SU-DHL-6 (cell line): ENCODE results near the gene SCLT1.

Experiments
- H2AFZ ChIP-seq: fragments of 200-600 bp; sonication (generic); 2 replicates; pipeline ENCODE4 v1.6.1; 2014; ENCODE audit warnings: low read depth, mild to moderate bottlenecking, moderate library complexity, mixed read lengths, antibody characterized with exemption, low read length; ENCODE audit not compliant: severe bottlenecking
- H3F3A ChIP-seq: fragments of 200-600 bp; shearing (Covaris generic); 2 replicates; pipeline ENCODE4 v1.6.0; 2016; ENCODE audit warnings: antibody characterized with exemption, mild to moderate bottlenecking; ENCODE audit not compliant: insufficient read depth
- H3K27ac ChIP-seq: fragments of 200-600 bp; sonication (generic); 2 replicates; pipeline ENCODE4 v1.5.1; 2016; ENCODE audit warnings: low read depth, mild to moderate bottlenecking, low read length, moderate library complexity, mixed read lengths
- H3K27me3 ChIP-seq: fragments of 200-600 bp; sonication (generic), shearing (Covaris generic); 2 replicates; pipeline ENCODE4 v1.6.0; 2014; ENCODE audit warnings: mild to moderate bottlenecking, low read length
- H3K36me3 ChIP-seq: fragments of 200-600 bp; sonication (generic); 2 replicates; pipeline ENCODE4 v1.6.1; 2014; ENCODE audit warnings: mild to moderate bottlenecking, low read length, mixed read lengths
- H3K4me2 ChIP-seq: fragments of 300-600, 200-600 bp; shearing (Covaris generic), sonication (generic); 2 replicates; pipeline ENCODE4 v1.6.0; 2014; ENCODE audit warnings: low read length, low read depth, mild to moderate bottlenecking; ENCODE audit not compliant: poor library complexity, severe bottlenecking
- H3K4me3 ChIP-seq: fragments of 200-600 bp; sonication (generic); 2 replicates; pipeline ENCODE4 v1.5.1; 2014; ENCODE audit warnings: antibody characterized with exemption, low read length, mild to moderate bottlenecking, mixed read lengths; ENCODE audit not compliant: insufficient read depth, poor library complexity, severe bottlenecking
- H3K79me2 ChIP-seq: fragments of 200-600 bp; sonication (generic); 2 replicates; pipeline ENCODE4 v1.6.1; 2014; ENCODE audit warnings: mild to moderate bottlenecking, low read length, moderate library complexity; ENCODE audit not compliant: insufficient read depth
- H3K9ac ChIP-seq: fragments of 200-600 bp; sonication (generic); 2 replicates; pipeline ENCODE4 v1.7.0; 2014; ENCODE audit warnings: mild to moderate bottlenecking, low read length
- H3K9me2 ChIP-seq: fragments of 200-600 bp; sonication (generic); replicated peaks from 2 replicates; pipeline ENCODE4 v1.6.1; 2014; ENCODE audit warnings: low read length; ENCODE audit not compliant: insufficient read depth
- H3K9me3 ChIP-seq: fragments of 200-600 bp; sonication (generic); 2 replicates; pipeline ENCODE4 v1.6.1; 2014; ENCODE audit warnings: low read length, mixed read lengths; ENCODE audit not compliant: insufficient read depth
- H4K20me1 ChIP-seq: fragments of 200-600 bp; sonication (generic); 2 replicates; pipeline ENCODE4 v1.6.1; 2014; ENCODE audit warnings: low read depth, mild to moderate bottlenecking, antibody characterized with exemption, low read length, moderate library complexity, mixed read lengths
- CTCF ChIP-seq: fragments of 200-600 bp; sonication (generic); IDR thresholded peaks from one replicate; pipeline ENCODE4 v1.5.1; 2017; ENCODE audit warnings: antibody characterized with exemption, mild to moderate bottlenecking, low read length, moderate library complexity; ENCODE audit not compliant: insufficient read depth, poor library complexity, severe bottlenecking
- EZH2phosphoT487 ChIP-seq: fragments of 200-600 bp; sonication (generic), shearing (Covaris generic); conservative IDR thresholded peaks from 2 replicates; pipeline ENCODE4 v1.6.1; 2018; ENCODE audit warnings: mild to moderate bottlenecking, antibody characterized with exemption, low read length, moderate library complexity, mixed read lengths

Gene SCLT1

GRCh38 chr4:128865132-128865531 lies 228.2 kb downstream of the SCLT1 start:
- H3K27ac ChIP-seq, result no peak overlapping the region
- H4K20me1 ChIP-seq, result no peaks in the 10 kb centered on the region
- H3K9me3 ChIP-seq, result no peaks in the 10 kb centered on the region
- no peaks in the 10 kb centered on the region for H3K27me3 ChIP-seq
- H2AFZ ChIP-seq, result no peak overlapping the region
- H3K4me2 ChIP-seq, result no peak overlapping the region
- peaks cover 5% of the 10 kb centered on the region; the same call in 1 of the 2 replicates for H3K36me3 ChIP-seq
- TF ChIP-seq CTCF (no peak), EZH2phosphoT487 (no peak)
- no peaks in the 10 kb centered on the region for H3K9me2 ChIP-seq
- no peaks in the 10 kb centered on the region for H3F3A ChIP-seq
- H3K9ac ChIP-seq, result no peak overlapping the region
- H3K4me3 ChIP-seq, result no peak overlapping the region
- no peaks in the 10 kb centered on the region; the same call in 1 of the 2 replicates for H3K79me2 ChIP-seq

GRCh38 chr4:128863312-128864075 lies 229.8 kb downstream of the SCLT1 start:
- Histone ChIP-seq H3K9ac (no peak overlapping the region), H3K27me3 (no peaks in the 10 kb centered on the region)

GRCh38 chr4:128862608-128863311 lies 230.6 kb downstream of the SCLT1 start:
- Histone ChIP-seq H2AFZ (no peak overlapping the region), H3K79me2 (no peaks in the 10 kb centered on the region; the same call in 1 of the 2 replicates), H3K36me3 (peaks cover under 1% of the 10 kb centered on the region; the same call in 1 of the 2 replicates), H3K27me3 (no peaks in the 10 kb centered on the region), H3K27ac (peak overlapping the region; percentile 37; the same call in 1 of the 2 replicates), H3K9me2 (no peaks in the 10 kb centered on the region), H3K4me3 (no peak overlapping the region), H3K9me3 (no peaks in the 10 kb centered on the region), H3K4me2 (no peak overlapping the region), H3K9ac (no peak overlapping the region), H3F3A (no peaks in the 10 kb centered on the region), H4K20me1 (no peaks in the 10 kb centered on the region)
- TF ChIP-seq EZH2phosphoT487 (no peak), CTCF (no peak)

More at GRCh38 chr4:128863312-128864075, 229.8 kb downstream of the SCLT1 start:
- no peak overlapping the region for H3K4me2 ChIP-seq
- peak; percentile 59 for TF ChIP-seq CTCF
- TF ChIP-seq EZH2phosphoT487, result no peak
- H3K36me3 ChIP-seq, result peaks cover 5% of the 10 kb centered on the region; the same call in 1 of the 2 replicates
- no peak overlapping the region for H2AFZ ChIP-seq
- H4K20me1 ChIP-seq, result no peaks in the 10 kb centered on the region
- no peaks in the 10 kb centered on the region for H3K9me3 ChIP-seq
- no peaks in the 10 kb centered on the region; the same call in 1 of the 2 replicates for H3K79me2 ChIP-seq
- H3K27ac ChIP-seq, result no peak overlapping the region
- no peaks in the 10 kb centered on the region for H3K9me2 ChIP-seq
- H3F3A ChIP-seq, result no peaks in the 10 kb centered on the region
- no peak overlapping the region for H3K4me3 ChIP-seq
